ENCODE measurements around the gene KRTAP6-2.

KRTAP6-2 gene

GRCh38 chr21:30598802-30599201 lies at the start of gene KRTAP6-2:
TSS of gene KRTAP6-2 (minus strand) at chr21:30598902. CDS start at chr21:30598874, 28 bp downstream.
- DNase-seq = no peak

GRCh38 chr21:30646904-30647414 lies 48.3 kb upstream of the KRTAP6-2 start:
- DNase-seq = no peak

- DNase-seq = no peak
Measured at GRCh38 chr21:30642564-30642963, 43.9 kb upstream of the KRTAP6-2 start, which contains the start of gene KRTAP20-3. TSS of gene KRTAP20-3 (plus strand) at chr21:30642864.

- DNase-seq = no peak
Measured at GRCh38 chr21:30638686-30639085, 40.0 kb upstream of the KRTAP6-2 start.

GRCh38 chr21:30634906-30635305 lies 36.2 kb upstream of the KRTAP6-2 start, which contains the start of gene KRTAP20-2:
TSS of gene KRTAP20-2 (plus strand) at chr21:30635206. CDS start at chr21:30635264, 58 bp downstream.
- no peak for DNase-seq

- DNase-seq = no peak
Measured at GRCh38 chr21:30629200-30629599, 30.5 kb upstream of the KRTAP6-2 start.

- no peak for DNase-seq
Measured at GRCh38 chr21:30628109-30628508, 29.4 kb upstream of the KRTAP6-2 start.

GRCh38 chr21:30625449-30626165 lies 26.9 kb upstream of the KRTAP6-2 start:
- no peak for DNase-seq

- DNase-seq = no peak
Measured at GRCh38 chr21:30623362-30623761, 24.7 kb upstream of the KRTAP6-2 start.

GRCh38 chr21:30620522-30620921 lies 21.8 kb upstream of the KRTAP6-2 start, which contains the start of gene KRTAP20-4:
TSS of gene KRTAP20-4 (plus strand) at chr21:30620627.
- DNase-seq = no peak

- DNase-seq = no peak
Measured at GRCh38 chr21:30620080-30620479, 21.4 kb upstream of the KRTAP6-2 start.

- DNase-seq = no peak
Measured at GRCh38 chr21:30616125-30616524, 17.4 kb upstream of the KRTAP6-2 start, which contains the start of gene KRTAP20-1. TSS of gene KRTAP20-1 (plus strand) at chr21:30616425. CDS start at chr21:30616455, 30 bp downstream.

- no peak for DNase-seq
Measured at GRCh38 chr21:30615199-30615598, 16.5 kb upstream of the KRTAP6-2 start.

- DNase-seq = no peak
Measured at GRCh38 chr21:30613836-30614235, 15.1 kb upstream of the KRTAP6-2 start, which contains the start of gene KRTAP6-1. TSS of gene KRTAP6-1 (minus strand) at chr21:30613930. CDS start at chr21:30613904, 26 bp downstream.

GRCh38 chr21:30612132-30612531 lies 13.4 kb upstream of the KRTAP6-2 start:
- no peak for DNase-seq

- no peak for DNase-seq
Measured at GRCh38 chr21:30605968-30606367, 7.3 kb upstream of the KRTAP6-2 start.

GRCh38 chr21:30600787-30601186 lies 2.1 kb upstream of the KRTAP6-2 start, which contains the start of gene KRTAP22-1:
TSS of gene KRTAP22-1 (plus strand) at chr21:30601087.
- DNase-seq = no peak

- no peak for DNase-seq
Measured at GRCh38 chr21:30592140-30592539, 6.6 kb downstream of the KRTAP6-2 start, which contains the start of gene KRTAP6-3. TSS of gene KRTAP6-3 (plus strand) at chr21:30592440. CDS start at chr21:30592446, 6 bp downstream.

- no peak for DNase-seq
Measured at GRCh38 chr21:30590297-30590696, 8.4 kb downstream of the KRTAP6-2 start, which contains the start of gene KRTAP22-2. TSS of gene KRTAP22-2 (minus strand) at chr21:30590397.

GRCh38 chr21:30582870-30583269 lies 15.8 kb downstream of the KRTAP6-2 start:
- no peak for DNase-seq

- DNase-seq = no peak
Measured at GRCh38 chr21:30580132-30580531, 18.6 kb downstream of the KRTAP6-2 start.

GRCh38 chr21:30579346-30579745 lies 19.4 kb downstream of the KRTAP6-2 start:
- no peak for DNase-seq

- DNase-seq = no peak
Measured at GRCh38 chr21:30577766-30578165, 20.9 kb downstream of the KRTAP6-2 start.

- no peak for DNase-seq
Measured at GRCh38 chr21:30567617-30568016, 31.1 kb downstream of the KRTAP6-2 start.

Data from activated T-cell treated with anti-CD3 and anti-CD28 coated beads, Interleukin-2, amount 50 U/mL, for 1 hour (primary cell).